Liver (tissue), 9 donors: ENCODE data around the gene CRELD2. TPM values are rescaled to one million over a fixed set of nuclear protein-coding genes. Genes with fewer than 3 reads are reported as not detected.
"Not testable (repeated sequence)": the region's sequence is repeated elsewhere in the genome, so short reads cannot be mapped to it uniquely, and the experiment has no call there.

ENCODE experiments used
- DNase-seq: peaks from one replicate; pipeline ENCODE4 v3.0.0-alpha.2; 2017; ENCODE audit warnings: low spot score
- H3K27ac ChIP-seq, 2 donors: one replicate each; pipeline ENCODE4 v1.7.0; 2013; ENCODE audit warnings: inconsistent platforms in 2 of 2, low read length in 2 of 2, control low read depth in 1 of 2, low read depth in 1 of 2, mild to moderate bottlenecking in 1 of 2
- H3K27me3 ChIP-seq, 4 donors: one replicate each; pipeline versions ENCODE4 v1.6.1 to v1.7.0; 2013; ENCODE audit warnings: low read length in 3 of 4, inconsistent platforms in 1 of 4, mild to moderate bottlenecking in 1 of 4, moderate library complexity in 1 of 4; ENCODE audit not compliant: control insufficient read depth in 4 of 4, insufficient read depth in 4 of 4
- H3K36me3 ChIP-seq, 4 donors: one replicate each; pipeline versions ENCODE4 v1.6.1 to v1.7.0; 2013; ENCODE audit warnings: low read length in 3 of 4, mild to moderate bottlenecking in 3 of 4, low read depth in 1 of 4, moderate library complexity in 1 of 4; ENCODE audit not compliant: control insufficient read depth in 4 of 4, insufficient read depth in 3 of 4
- H3K4me1 ChIP-seq, 4 donors: one replicate each; pipeline versions ENCODE4 v1.6.1 to v1.7.0; 2013; ENCODE audit warnings: low read length in 3 of 4, mild to moderate bottlenecking in 3 of 4, moderate library complexity in 1 of 4; ENCODE audit not compliant: control insufficient read depth in 4 of 4, insufficient read depth in 4 of 4
- H3K4me3 ChIP-seq, 3 donors: one replicate each; pipeline versions ENCODE4 v1.6.1 to v1.7.0; 2013; ENCODE audit warnings: low read length in 3 of 3, control low read depth in 1 of 3, low read depth in 1 of 3, mild to moderate bottlenecking in 1 of 3
- H3K9ac ChIP-seq, 2 donors: one replicate each; pipeline ENCODE4 v1.7.0; 2013; ENCODE audit warnings: low read length in 2 of 2, mild to moderate bottlenecking in 2 of 2, moderate library complexity in 2 of 2, control low read depth in 1 of 2, low read depth in 1 of 2
- H3K9me3 ChIP-seq, 4 donors: one replicate each; pipeline versions ENCODE4 v1.6.1 to v1.7.0; 2013; ENCODE audit warnings: low read length in 3 of 4; ENCODE audit not compliant: control insufficient read depth in 4 of 4
- FOXA1 ChIP-seq: IDR thresholded peaks from 2 replicates; pipeline ENCODE4 v1.6.1; 2016; ENCODE audit warnings: antibody characterized with exemption
- FOXA2 ChIP-seq: IDR thresholded peaks from 2 replicates; pipeline ENCODE4 v1.6.1; 2016; ENCODE audit warnings: antibody characterized with exemption
- GABPA ChIP-seq, 2 donors: IDR thresholded peaks in 1 of 2; conservative IDR thresholded peaks in 1 of 2; 2 replicates each; pipeline ENCODE4 v1.6.1; 2016; ENCODE audit warnings: antibody characterized with exemption in 2 of 2, mild to moderate bottlenecking in 1 of 2, moderate library complexity in 1 of 2
- HNF4A ChIP-seq, 2 donors: conservative IDR thresholded peaks; 2 replicates each; pipeline ENCODE4 v1.6.1; 2016; ENCODE audit warnings: antibody characterized with exemption in 2 of 2, mild to moderate bottlenecking in 2 of 2
- HNF4G ChIP-seq: IDR thresholded peaks from 2 replicates; pipeline ENCODE4 v1.6.1; 2016; ENCODE audit warnings: antibody characterized with exemption
- JUND ChIP-seq, 2 donors: IDR thresholded peaks; 2 replicates each; pipeline ENCODE4 v1.6.1; 2016; ENCODE audit warnings: antibody characterized with exemption in 2 of 2
- NR2F2 ChIP-seq: IDR thresholded peaks from 2 replicates; pipeline ENCODE4 v1.6.1; 2016; ENCODE audit warnings: antibody characterized with exemption
- RAD21 ChIP-seq, 2 donors: IDR thresholded peaks; 2 replicates each; pipeline ENCODE4 v1.6.1; 2016; ENCODE audit warnings: antibody characterized with exemption in 2 of 2, mild to moderate bottlenecking in 2 of 2
- SP1 ChIP-seq: IDR thresholded peaks from 2 replicates; pipeline ENCODE4 v1.6.1; 2018; ENCODE audit warnings: antibody characterized with exemption, mild to moderate bottlenecking
- TAF1 ChIP-seq: conservative IDR thresholded peaks from 2 replicates; pipeline ENCODE4 v1.6.1; 2016; ENCODE audit warnings: antibody characterized with exemption, mild to moderate bottlenecking
- YY1 ChIP-seq: IDR thresholded peaks from 2 replicates; pipeline ENCODE4 v1.6.1; 2016; ENCODE audit warnings: antibody characterized with exemption, mild to moderate bottlenecking
- WGBS: extraction: QIAGEN DNeasy Blood & Tissue Kit; methylation state at CpG from one replicate; pipeline ENCODE4 v1.1.7; 2013; 5-methylcytosine and 5-hydroxymethylcytosine counted together
- polyA plus RNA-seq, 2 donors: library from polyadenylated mRNA; stranded (reverse) in 1 of 2; unstranded in 1 of 2; fragments of 200-250 nt in 1 of 2; fragments of >200 nt in 1 of 2; fragmentation: Nextera tagmentation in 1 of 2; extraction: Ambion mirVana in 1 of 2; gene quantifications; one replicate each; pipeline versions ENCODE4 v1.2.1 to v1.2.3, GENCODE V29; 2013 to 2015
- total RNA-seq, 2 donors: library from RNA; depleted of rRNA; stranded (reverse); fragments of >200 nt; gene quantifications; one replicate each; pipeline ENCODE4 v1.2.3, GENCODE V29; 2014
- TF ChIP-seq, protein P1 (sequence below): IDR thresholded peaks from 2 replicates; pipeline ENCODE4 v1.6.1; 2016; ENCODE audit warnings: antibody characterized with exemption, mild to moderate bottlenecking
- TF ChIP-seq, protein P2 (sequence below): IDR thresholded peaks from 2 replicates; pipeline ENCODE4 v1.6.1; 2016; ENCODE audit warnings: antibody characterized with exemption
- TF ChIP-seq, protein P3 (sequence below): IDR thresholded peaks from 2 replicates; pipeline ENCODE4 v1.6.1; 2016; ENCODE audit warnings: antibody characterized with exemption
- donor health status: healthy.
- donor health status: healthy.
- donor health status: healthy.
- donor health status: healthy.
- donor health status: healthy.

Gene CRELD2
- total and polyA plus RNA-seq, 4 donors: 17.2 to 98.1 (median 57.1) TPM

DNA sequence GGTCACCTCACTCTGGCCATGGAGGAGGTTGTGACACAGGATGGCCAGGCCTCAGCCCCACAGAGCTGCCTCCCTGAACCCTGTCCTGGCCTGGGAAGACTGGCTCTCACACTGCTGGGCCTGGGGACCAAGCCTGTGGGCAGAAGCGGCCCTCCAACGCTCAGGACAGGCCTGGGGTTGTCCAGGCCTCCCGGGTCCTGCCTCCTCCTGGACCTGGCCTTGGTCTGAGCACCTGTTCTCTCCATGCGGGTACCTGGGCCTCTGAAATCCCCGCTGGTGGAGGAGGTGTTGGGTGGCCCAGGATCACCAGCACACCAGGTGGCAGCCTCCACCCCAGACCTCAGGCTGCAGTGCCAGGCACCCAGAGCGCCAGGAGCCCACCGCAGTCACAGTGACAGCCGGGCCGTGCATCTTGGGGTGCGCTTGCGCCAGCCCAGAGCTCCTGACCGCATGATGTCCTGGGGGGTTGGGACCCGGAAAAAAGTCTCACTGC, 26.0 kb downstream of the CRELD2 start:
- no peaks in the 10 kb centered on the region for H3K9me3 ChIP-seq
- H3K4me1 ChIP-seq: peaks cover 2 to 21% (median 19%) of the 10 kb centered on the region in 4 donors
- no peaks in the 10 kb centered on the region for H3K36me3 ChIP-seq
- TF ChIP-seq YY1 (no peak), JUND (IDR thresholded peaks at IDR 0.05) (no peak), HNF4G (no peak), NR2F2 (no peak), SP1 (no peak), HNF4A (conservative IDR thresholded peaks at IDR 0.05) (no peak), FOXA2 (no peak), RAD21 (IDR thresholded peaks at IDR 0.05) (no peak), TAF1 (no peak), FOXA1 (no peak)
- TF ChIP-seq, protein P1, sequence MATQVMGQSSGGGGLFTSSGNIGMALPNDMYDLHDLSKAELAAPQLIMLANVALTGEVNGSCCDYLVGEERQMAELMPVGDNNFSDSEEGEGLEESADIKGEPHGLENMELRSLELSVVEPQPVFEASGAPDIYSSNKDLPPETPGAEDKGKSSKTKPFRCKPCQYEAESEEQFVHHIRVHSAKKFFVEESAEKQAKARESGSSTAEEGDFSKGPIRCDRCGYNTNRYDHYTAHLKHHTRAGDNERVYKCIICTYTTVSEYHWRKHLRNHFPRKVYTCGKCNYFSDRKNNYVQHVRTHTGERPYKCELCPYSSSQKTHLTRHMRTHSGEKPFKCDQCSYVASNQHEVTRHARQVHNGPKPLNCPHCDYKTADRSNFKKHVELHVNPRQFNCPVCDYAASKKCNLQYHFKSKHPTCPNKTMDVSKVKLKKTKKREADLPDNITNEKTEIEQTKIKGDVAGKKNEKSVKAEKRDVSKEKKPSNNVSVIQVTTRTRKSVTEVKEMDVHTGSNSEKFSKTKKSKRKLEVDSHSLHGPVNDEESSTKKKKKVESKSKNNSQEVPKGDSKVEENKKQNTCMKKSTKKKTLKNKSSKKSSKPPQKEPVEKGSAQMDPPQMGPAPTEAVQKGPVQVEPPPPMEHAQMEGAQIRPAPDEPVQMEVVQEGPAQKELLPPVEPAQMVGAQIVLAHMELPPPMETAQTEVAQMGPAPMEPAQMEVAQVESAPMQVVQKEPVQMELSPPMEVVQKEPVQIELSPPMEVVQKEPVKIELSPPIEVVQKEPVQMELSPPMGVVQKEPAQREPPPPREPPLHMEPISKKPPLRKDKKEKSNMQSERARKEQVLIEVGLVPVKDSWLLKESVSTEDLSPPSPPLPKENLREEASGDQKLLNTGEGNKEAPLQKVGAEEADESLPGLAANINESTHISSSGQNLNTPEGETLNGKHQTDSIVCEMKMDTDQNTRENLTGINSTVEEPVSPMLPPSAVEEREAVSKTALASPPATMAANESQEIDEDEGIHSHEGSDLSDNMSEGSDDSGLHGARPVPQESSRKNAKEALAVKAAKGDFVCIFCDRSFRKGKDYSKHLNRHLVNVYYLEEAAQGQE: no peak
- TF ChIP-seq, protein P2, sequence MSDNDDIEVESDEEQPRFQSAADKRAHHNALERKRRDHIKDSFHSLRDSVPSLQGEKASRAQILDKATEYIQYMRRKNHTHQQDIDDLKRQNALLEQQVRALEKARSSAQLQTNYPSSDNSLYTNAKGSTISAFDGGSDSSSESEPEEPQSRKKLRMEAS: no peak
- TF ChIP-seq, protein P3, sequence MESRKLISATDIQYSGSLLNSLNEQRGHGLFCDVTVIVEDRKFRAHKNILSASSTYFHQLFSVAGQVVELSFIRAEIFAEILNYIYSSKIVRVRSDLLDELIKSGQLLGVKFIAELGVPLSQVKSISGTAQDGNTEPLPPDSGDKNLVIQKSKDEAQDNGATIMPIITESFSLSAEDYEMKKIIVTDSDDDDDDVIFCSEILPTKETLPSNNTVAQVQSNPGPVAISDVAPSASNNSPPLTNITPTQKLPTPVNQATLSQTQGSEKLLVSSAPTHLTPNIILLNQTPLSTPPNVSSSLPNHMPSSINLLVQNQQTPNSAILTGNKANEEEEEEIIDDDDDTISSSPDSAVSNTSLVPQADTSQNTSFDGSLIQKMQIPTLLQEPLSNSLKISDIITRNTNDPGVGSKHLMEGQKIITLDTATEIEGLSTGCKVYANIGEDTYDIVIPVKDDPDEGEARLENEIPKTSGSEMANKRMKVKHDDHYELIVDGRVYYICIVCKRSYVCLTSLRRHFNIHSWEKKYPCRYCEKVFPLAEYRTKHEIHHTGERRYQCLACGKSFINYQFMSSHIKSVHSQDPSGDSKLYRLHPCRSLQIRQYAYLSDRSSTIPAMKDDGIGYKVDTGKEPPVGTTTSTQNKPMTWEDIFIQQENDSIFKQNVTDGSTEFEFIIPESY: no peak
- H3K4me3 ChIP-seq: peak overlapping the region in 1 of 3 donors; percentile 63
- no peak overlapping the region for H3K9ac ChIP-seq
- no peak for DNase-seq
- 74% methylated on average over 13 of the region's 13 CpGs for WGBS
- H3K27ac ChIP-seq: no peak overlapping the region
- no peaks in the 10 kb centered on the region for H3K27me3 ChIP-seq

DNA sequence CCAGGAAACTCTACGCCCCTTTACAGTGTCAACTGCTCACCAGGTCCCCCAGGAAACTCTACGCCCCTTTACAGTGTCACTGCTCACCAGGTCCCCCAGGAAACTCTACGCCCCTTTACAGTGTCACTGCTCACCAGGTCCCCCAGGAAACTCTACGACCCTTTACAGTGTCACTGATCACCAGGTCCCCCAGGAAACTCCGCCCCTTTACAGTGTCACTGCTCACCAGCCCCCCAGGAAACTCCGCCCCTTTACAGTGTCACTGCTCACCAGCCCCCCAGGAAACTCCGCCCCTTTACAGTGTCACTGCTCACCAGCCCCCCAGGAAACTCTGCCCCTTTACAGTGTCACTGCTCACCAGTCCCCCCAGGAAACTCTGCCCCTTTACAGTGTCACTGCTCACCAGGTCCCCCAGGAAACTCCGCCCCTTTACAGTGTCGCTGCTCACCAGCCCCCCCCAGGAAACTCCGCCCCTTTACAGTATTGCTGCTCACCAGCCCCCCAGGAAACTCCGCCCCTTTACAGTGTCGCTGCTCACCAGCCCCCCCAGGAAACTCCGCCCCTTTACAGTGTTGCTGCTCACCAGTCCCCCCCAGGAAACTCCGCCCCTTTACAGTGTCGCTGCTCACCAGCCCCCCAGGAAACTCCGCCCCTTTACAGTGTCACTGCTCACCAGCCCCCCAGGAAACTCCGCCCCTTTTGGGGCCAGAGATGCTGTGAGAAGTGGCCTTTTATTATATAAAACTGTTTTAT, 26.8 kb downstream of the CRELD2 start:
- TF ChIP-seq GABPA (IDR thresholded peaks at IDR 0.05 in 1 of 2, conservative IDR thresholded peaks at IDR 0.05 in 1 of 2): peak in 1 of 2 donors; percentile 79
- 57% methylated on average over 13 of the region's 17 CpGs for WGBS
- not testable (repeated sequence) for H3K9me3 ChIP-seq, H3K4me3 ChIP-seq, H3K27me3 ChIP-seq, H3K9ac ChIP-seq, H3K36me3 ChIP-seq, DNase-seq
- H3K27ac ChIP-seq: peak overlapping the region; percentile 22 to 58
- peaks cover 2 to 26% (median 20%) of the 10 kb centered on the region in 4 donors for H3K4me1 ChIP-seq
